Inflammatory macrophage treated with lipopolysaccharide for 4 hours (primary cell): ENCODE results near the gene FOXF1.

ENCODE experiments used
- DNase-seq: peaks from one replicate; pipeline ENCODE4 v3.0.0-alpha.2; 2020

FOXF1 gene

DNA sequence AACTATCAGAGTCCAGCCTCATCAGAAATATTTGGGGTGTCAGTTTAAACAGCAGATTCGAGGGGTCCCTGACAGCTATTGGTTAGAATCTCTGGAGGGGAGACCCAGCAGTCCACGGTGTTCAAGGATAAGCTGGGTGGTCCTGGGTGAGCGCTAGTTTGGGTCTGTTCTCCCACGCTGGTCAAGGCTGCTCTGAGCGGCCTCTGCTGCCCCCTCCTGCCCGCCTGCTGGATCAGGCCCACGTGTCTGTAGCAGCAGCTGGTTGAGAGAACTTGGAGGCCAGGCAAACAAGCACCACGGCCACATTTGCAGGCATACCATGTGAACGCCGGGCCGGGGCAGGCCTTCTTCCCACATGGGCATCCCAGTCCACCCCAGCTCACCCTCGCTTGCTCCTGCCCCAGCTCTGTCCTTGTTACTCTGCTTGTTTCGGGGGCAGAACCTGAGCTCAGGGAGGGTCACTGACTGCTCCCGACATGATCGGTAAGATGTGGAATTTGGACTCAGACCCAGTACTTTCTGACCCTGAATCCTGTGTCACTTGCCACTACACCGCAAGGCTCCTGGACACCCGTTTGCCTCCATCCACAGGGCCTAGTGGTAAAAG, 7.4 kb downstream of the FOXF1 start:
- peak; percentile 52 for DNase-seq

DNA sequence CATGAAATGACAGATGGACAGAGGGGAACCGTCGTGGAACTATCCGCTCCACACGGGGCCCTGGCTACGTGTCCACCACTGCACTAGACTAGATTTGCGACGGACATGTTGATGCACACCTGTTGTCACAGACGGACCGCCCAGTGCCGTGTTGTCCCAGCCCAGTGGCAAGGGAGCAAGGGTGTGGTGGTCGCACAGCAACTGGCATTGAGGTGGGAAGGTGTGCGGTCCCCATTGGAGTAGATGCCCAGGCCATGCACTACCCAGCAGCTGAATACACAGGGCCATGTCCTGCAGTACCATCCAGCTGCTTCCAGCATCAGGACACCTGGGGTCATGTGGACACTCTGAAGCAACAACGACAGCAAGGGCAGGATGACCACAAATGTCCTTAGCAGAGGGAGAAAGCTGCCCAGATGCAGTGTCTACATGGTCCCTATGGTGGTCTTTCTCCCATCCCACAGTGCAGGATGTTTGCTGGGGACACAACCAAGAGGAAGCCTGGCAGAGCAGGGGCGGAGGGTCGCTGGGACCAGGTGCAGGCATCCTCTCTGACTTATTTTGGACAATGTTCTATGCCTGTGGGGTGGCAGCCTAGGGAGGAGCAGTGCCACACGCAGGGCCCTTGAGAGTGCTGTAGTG, 8.8 kb downstream of the FOXF1 start:
- DNase-seq: no peak

DNA sequence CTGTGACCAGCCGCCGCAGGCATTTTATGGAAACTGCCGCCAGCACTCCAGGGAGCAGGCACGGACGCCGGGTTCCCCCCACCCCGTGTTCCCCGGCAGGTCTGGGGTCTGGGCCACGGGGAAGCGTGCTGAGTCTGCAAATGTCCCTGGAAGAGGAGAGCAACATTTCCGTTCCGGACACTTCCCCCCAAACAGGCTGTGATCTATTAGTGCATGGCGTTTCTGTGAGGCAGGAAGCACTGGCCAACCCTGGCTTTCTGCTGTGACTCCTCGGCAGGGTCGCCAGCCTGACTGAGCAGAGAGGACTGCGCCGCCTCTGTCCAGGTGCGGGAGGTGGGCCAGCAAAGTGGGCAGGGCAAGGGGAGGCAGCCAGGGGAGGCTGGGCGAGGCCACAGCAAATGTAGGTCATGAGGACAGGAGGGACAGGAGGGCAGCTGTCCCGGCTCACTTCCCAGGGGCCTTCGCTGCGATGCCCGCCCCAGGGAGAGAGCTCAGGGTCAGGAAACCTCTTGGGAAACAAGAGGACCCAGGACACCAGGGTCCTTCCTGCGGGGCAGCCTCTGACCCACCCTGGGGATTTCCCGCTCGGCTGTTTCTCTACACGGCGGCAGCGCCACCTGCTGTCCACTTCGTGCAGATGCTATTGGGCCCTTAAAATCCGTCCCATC, 9.5 kb downstream of the FOXF1 start:
- DNase-seq: peak; percentile 46

DNA sequence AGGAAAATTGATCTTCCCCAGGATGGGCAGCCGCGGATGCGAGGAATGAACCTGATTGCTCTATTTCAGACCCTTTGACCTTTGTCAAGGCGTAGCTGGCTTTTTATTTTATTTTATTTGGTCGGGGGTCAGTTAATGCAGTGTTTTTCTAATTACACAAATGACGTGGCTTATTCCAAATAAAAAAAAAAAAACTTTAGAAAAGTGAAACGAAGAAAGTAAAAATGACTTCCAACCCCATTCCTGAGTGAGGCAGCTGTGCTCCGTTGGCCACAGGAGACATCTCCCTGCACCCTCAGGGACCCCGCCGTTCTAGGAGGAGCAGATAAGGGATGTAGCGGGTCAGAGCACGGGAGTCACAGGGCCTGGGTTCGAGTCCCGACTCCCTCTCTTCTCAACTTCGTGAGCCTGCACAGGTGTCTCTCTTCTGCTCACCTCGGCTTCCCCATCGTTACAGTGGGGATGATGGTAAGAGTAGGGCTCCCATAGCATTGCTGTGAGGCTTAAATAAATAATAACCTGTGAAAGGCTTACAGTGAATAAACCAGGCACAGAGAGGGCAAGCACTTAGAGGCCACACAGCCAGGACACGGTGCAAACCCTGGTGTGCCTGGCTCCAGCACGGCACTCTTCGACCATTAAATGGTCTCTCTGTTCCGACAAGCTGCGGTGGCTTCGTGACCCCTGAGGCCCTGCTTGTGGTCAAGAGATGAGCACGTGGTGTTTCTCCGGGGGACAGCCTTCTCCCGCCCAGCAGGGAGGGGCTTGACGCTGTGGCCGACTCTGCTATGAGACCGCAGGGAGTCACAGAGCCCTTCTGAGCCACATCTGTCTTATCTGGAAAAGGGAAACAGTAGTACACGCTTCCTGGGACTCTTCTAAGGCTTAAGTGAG, 10.2 kb downstream of the FOXF1 start:
- no peak for DNase-seq

DNA sequence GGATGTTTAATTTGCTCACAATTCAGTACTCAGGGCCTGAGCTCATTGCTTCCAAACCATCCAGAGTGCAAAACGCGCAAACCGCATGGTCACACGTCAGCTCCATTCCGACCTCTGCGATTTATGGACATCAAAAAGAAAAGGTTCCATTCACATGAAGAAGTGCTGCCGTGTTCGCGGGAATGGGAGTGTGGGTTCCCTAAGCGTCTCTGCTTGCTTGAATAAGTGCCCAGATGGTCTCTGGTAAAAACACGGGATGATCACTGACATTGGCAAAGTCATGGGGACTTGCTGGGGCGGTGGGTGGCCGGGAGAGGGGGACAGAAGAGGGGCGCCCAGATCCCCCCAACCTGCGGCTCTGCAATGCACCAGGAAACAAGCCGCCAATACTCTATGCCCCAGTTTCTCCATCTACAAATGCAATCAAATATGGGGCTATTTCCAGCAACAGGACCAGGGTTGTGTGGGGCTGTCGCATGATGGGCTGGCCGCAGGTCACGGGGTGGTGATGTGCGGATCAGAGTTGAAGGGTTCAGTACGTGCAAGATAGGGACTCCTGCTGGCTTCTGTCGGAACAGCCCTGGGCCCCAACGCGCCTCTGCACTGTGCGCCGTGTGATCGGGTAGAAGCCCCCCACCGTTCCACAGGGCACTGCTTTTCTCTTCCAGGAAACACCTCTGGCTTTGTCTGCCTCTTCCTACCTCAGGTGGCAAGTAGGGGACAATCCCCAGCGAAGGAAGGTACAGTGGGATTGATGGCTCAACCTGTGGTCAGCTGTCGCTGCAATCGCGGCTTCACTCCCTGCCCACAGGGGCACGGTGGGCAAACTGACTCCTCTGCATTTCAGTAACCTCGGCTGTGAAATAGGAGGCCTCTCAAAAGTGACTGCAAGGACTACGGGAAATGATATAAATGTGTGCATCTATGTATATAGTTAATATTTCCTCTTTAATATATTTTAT, 11.2 kb downstream of the FOXF1 start:
- DNase-seq: no peak

DNA sequence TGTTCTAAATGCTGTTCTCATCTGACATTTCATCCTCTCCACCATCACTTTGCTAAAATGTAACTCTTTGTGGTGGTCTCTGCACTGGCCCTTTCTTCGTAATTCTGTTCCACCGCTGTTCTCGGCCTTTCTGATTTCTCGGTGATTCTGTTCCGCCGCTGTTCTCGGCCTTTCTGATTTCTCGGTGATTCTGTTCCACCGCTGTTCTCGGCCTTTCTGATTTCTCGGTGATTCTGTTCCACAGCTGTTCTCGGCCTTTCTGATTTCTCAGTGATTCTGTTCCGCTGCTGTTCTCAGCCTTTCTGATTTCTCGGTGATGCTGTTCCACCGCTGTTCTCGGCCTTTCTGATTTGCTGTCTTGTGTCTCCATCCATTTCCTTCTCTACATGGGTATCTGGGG, 12.3 kb downstream of the FOXF1 start:
- DNase-seq: no peak

DNA sequence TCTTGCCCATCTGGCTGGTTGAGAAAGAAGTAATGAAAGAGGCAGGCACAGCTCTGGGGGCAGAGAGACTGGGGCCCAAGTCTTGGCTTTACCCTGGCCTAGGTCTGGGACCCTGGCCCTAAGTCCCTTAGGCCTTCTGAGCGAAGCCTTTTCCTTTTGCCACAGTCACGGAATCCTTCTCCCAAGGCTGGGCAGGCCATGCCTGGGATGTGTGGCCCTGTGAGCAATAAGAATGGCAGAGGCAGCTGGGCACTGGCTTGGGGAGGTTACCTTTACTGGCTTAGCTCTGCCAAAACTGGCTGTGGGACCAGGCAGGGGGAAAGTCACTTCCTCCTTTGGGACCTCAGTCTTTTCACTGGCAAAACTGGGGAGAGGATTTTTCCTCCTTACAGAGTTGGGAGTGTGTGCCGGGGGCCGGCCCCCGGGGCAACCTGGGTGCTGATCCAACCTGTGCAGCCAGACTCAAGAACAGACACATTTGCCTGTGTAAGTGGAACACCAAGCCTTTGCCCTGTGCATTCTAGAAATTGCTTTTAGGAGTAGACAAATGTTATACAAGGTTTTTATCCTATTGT, 12.9 kb downstream of the FOXF1 start:
- no peak for DNase-seq

DNA sequence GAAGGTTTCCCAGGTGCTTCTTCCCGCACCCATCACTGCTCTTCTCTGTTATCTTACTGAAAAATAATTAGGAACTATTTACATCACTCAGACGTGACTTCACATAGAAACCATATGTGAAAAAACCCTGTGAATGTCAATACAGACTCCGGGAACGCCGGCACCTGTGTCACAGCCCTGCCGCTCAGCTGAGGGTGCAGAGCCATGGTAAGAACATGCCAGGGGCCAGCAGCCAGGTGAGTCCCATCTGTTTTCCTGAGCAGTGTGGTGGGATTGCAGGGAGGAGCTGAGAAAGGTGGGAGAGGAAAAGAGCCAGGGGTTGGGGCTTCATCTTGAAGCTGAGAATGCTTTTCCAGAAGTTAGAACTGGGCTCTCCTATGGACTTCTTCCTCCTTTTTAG, 13.7 kb downstream of the FOXF1 start:
- DNase-seq: no peak

DNA sequence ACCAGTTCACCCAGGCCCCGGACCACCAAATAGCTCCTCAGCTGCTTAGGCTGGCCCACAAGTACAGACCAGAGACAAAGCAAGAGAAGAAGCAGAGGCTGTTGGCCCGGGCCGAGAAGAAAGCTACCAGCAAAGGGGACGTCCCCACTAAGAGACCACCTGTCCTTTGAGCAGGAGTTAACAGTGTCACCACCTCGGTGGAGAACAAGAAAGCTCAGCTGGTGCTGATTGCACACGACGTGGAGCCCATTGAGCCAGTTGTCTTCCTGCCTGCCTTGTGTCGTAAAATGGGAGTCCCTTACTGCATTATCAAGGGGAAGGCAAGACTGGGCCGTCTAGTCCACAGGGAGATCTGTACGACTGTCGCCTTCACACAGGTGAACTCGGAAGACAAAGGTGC, 15.4 kb downstream of the FOXF1 start:
- no peak for DNase-seq

DNA sequence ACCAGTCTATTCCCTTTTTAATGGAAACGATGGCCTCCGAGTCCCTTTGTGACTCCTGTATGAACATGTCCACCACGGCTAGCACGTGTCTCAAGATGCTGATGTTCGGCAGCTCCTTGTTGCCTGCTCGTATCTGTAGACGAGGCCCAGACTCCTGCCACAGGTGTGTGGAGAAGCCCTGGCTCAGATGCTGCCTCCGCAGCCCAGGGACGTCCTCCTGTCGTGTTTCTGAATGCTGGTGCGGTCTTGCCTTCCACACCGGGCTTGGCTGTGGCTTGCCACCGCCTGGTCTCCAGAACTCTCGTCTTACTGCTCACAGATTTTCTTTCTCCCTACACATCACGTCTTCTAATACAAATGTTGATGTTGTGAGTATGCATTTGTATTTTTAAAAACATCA, 17.0 kb downstream of the FOXF1 start:
- no peak for DNase-seq

DNA sequence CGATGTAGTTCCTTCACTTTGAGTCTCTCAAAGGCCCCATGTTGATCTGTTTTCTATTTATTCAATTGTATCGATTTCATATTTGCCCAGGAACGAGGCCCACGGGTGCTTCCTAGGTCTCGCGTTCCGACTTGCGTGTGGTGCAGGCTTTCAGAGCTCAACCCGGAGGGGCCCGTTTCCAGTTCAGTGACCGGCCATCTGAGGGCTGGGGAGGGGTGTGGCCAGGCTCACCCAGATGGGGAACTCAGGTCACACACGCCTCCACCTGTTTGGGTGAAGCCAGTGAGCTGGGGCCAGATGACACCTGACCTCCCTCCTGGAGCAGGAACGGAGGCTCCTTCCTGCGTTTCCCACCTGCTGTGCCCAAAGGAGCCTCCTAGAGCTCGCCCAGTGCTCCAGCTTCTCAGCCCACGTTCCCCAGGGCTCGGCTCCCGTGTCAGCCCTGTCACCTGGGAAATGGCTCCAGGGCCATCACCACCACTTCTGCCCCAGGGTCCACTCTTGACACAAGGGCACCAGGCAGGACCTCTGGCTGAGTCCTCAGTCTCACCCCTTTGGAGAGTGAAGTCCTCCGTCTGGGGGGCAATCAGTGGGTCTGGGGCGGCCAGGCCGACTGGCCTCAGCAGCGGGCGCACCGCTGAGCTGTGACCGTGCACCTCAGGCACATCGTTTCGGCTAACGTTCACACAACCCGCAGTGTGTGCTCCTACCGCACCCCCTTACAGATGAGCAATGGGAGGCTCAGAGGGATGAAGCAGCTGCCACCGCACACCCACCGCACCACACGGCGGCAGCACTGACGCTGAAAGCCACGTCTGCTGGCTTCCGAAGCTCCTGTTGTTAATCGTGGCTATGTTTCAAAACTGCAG, 18.0 kb downstream of the FOXF1 start:
- no peak for DNase-seq

DNA sequence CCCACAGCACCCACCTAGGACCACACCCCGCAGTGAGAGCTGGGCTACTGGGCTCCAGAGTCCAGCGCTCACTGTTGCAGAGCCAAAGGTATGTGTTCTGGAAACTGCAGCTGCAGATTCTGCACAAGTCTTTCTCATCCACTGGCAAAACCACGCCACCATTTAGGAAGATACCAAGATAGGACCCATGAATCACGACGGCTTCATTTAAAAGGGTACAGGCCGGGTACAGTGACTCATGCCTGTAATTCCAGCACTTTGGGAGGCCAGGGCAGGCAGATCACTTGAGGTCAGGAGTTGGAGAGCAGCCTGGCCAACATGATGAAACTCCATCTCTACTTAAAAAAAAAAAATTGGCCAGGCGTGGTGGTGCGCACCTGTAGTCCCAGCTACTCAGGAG, 18.8 kb downstream of the FOXF1 start:
- DNase-seq: no peak

DNA sequence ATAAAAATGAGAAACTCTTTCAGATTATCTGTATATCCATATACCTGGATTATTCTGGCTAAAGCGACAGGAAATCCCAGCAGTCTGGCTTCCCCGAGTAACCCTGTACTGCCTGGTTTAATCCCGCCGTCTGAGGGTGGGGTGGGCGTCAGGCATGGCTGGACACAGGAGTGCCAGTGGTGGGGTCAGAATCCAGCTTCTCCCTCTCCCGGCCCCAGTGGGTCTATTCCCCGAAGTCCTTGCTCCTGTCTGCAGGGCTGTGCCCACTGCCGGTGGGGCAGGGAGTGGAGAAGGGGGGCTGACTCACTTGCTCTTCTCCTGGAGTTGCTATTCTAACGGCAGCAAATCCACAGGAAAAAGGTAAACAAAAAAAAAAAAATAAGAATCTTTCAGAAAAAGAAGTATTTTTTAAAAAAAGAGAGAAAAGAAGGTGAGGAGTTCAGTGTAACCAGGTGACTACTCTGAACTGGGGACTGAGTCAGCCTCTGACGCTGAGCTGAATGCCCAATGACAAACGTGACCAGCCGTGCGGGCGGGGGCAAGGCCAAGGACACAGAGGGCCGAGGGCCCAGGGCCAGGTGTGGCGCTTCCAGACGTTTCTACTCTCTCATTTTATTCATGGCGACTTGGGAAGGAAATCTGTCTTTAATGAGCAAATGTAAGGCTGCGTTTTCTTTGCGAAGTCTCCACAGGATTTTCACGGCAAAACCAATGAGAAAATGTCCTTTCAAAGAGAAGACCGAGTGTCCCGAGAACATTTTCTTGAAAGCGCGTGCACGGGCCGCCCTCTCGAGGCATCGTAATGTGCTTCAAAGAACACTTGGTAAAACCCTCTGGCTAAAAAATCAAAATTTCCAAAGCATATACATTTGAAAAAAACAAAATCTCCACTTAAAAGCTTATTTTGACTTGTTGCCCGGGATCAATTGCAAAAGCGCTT, 20.2 kb downstream of the FOXF1 start:
- DNase-seq: no peak

DNA sequence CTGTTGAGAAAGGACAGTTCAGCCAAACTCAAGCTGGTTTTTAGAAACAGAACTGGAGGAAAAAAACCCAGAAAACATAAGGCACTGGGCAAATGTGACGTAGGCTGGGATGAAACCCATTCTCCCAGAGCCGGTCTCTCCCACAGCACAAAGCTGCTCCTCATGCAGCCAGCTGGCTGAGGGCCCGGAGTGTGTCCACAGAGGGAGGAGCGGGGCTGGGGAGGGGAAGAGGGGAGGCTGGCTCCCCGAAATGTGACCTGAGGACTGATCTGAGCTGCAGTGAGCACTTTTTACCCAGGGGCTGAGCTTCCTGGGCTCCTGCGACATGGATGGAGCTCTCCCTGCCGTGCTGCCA, 20.8 kb downstream of the FOXF1 start:
- no peak for DNase-seq

DNA sequence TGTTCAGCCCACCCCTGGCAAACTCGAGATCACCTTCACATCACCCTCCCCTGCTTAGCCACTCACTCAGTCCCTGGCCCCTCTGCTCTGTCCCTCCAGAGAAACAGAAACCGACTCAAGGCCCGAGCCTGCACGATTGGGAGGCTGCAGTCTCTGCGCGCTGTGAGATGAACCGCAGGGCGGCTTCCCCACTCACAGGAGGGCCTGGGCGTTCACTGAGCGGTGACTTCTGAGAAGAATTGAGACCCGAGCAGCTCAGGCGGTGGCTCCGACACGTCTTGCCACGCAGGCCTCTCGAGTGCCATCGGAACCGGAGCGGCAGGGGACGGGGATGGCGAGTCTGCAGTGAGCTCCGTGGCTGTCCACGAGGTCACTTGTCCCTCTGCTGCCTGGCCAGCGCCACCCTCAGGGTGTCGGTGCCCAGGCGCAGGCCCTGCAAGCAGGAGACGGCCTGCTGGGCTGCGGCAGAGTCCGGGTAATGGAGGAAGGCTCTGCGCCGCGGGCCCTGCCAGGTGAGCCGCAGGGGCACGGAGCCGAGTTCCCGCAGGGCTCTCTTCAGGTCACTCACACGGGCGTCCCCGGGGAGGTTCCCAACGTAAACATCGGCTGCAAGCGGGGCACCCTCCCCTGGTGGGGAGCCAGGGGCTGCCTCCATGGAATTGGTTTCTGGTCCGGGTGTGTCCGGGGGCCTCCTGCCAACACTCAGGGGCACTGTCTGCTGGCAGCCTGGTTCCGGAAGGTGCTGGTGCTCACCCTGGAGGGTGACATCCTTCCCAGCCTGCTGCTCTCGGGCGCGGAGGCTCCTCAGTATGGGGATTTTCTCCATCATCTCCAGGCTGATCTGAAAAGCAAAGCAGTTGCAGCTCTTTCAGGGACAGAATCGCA, 21.6 kb downstream of the FOXF1 start:
- DNase-seq: no peak

DNA sequence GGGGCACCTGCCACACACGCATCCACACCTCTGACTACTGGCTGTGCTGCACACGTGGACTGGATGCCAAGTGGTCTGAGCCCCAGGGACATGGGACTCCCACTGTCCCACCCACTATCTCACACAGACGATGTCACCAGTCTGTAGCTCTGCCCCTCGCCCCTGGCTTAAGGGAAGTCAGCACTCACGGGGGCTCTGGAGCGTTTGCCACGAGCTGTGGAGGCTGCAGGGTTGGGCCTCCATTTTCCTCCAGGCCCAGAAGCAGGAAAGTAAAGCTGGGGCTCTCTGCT, 22.1 kb downstream of the FOXF1 start:
- no peak for DNase-seq

DNA sequence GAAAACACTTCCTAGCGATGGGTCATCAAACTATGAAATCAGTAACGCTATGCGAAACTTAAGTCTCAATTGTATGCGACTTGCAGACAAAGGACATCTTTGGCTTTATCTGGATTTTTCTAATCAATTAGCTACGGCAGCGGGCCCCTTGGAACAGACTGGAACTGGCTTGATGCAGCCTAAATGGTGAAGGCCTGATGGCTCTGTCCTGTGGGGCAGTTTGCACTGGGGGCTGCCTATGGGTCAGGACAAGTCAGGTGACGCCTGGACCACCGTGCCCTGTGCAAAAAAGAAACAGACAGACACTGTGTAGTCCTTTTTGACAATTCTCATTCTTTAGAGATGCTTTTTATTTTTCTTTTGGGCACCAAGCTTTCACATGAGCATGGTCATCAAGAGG, 22.7 kb downstream of the FOXF1 start:
- no peak for DNase-seq

DNA sequence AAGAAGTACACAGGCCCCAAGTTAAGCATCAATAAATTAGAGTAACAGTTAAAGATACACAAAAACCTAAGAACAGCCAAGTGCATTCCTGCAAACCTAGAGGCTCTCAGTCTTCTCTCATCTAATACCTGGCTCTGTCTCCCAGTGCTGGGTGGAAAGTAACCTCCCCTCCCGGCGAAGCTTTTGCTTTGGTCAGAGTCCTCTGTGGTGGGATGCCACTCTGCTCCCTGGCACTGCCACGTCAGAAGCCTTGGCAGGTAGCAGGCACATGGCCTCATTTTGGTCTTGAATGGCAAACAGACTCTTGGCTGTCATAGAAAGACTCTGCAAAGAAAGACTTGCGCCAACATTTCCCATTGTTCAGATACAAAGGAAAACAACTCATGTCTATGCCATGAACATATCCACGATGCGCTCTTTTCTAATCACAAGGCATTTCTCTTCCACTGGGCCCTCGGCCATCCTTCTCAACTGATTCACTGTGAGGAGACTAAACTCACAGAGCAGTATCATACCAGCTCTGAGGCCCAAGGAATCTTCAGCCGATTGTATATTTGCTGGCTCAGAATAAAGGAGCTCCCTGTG, 23.5 kb downstream of the FOXF1 start:
- DNase-seq: no peak
